Esophagus muscularis mucosa (tissue), 4 donors: ENCODE results near the gene PNPLA7. TPM values are rescaled to one million over a fixed set of nuclear protein-coding genes. Genes with fewer than 3 reads are reported as not detected.

Source experiments
- DNase-seq: peaks from one replicate; pipeline ENCODE4 v3.0.0-alpha.2; 2017; ENCODE audit errors: extremely low spot score
- H3K27ac ChIP-seq, 4 donors: fragments of 200-600 bp; sonication (generic); replicated peaks in 1 of 4; 1 replicate in 3 of 4; 2 replicates in 1 of 4; pipeline ENCODE4 v1.5.1; 2016 to 2019; ENCODE audit warnings: mild to moderate bottlenecking in 1 of 4
- H3K27me3 ChIP-seq, 4 donors: fragments of 200-600 bp; sonication (generic); one replicate each; pipeline versions ENCODE4 v1.5.1 to v1.6.0; 2016 to 2019
- H3K36me3 ChIP-seq, 4 donors: fragments of 200-600 bp; sonication (generic); one replicate each; pipeline ENCODE4 v1.5.1; 2016 to 2019
- H3K4me1 ChIP-seq, 4 donors: fragments of 200-600 bp; sonication (generic); one replicate each; pipeline ENCODE4 v1.5.1; 2016 to 2019
- H3K4me3 ChIP-seq, 4 donors: fragments of 200-600 bp; sonication (generic); 1 replicate in 2 of 4; 2 replicates in 2 of 4; pipeline ENCODE4 v1.5.1; 2016 to 2019; ENCODE audit warnings: mild to moderate bottlenecking in 4 of 4, moderate library complexity in 1 of 4
- H3K9me3 ChIP-seq, 4 donors: fragments of 200-600 bp; sonication (generic); 1 replicate in 3 of 4; 2 replicates in 1 of 4; pipeline ENCODE4 v1.5.1; 2016 to 2019
- EP300 ChIP-seq: sonication (generic); formaldehyde crosslinking; IDR thresholded peaks from one replicate; pipeline ENCODE4 v1.6.1; 2017; ENCODE audit warnings: antibody characterized with exemption
- POLR2A ChIP-seq: fragments of 450-650 bp; IDR thresholded peaks from one replicate; pipeline ENCODE4 v1.6.1; 2017; ENCODE audit warnings: antibody characterized with exemption, moderate library complexity, mild to moderate bottlenecking, low read depth
- POLR2AphosphoS5 ChIP-seq, 2 donors: sonication (generic); formaldehyde crosslinking; IDR thresholded peaks; one replicate each; pipeline ENCODE4 v1.6.1; 2017; ENCODE audit warnings: antibody characterized with exemption in 2 of 2
- WGBS: methylation state at CpG from one replicate; pipeline ENCODE4 v1.1.5; 2018; 5-methylcytosine and 5-hydroxymethylcytosine counted together
- intact Hi-C: fragments of 100-400 bp; cut with DNase I; formaldehyde crosslinking; loops from one replicate; pipeline ENCODE4 v1.15.1; 2023
- total RNA-seq, 4 donors: library from RNA; depleted of rRNA; stranded (reverse); fragments of >200 nt; gene quantifications; one replicate each; pipeline versions ENCODE4 v1.1.0 to v1.2.1, GENCODE V29; 2016
- TF ChIP-seq, protein P1 (sequence below), 3 experiments: fragments of 200-600 bp in 2 of 3; fragments of 450-650 bp in 1 of 3; sonication (generic) in 2 of 3; IDR thresholded peaks; one replicate each; pipeline ENCODE4 v1.5.1; 2017 to 2019; ENCODE audit warnings: antibody characterized with exemption in 3 of 3, mild to moderate bottlenecking in 2 of 3, moderate library complexity in 1 of 3

The PNPLA7 gene
- total RNA-seq, 4 donors from 2014 or later = 3.0 to 6.2 (median 4.0) TPM

DNA sequence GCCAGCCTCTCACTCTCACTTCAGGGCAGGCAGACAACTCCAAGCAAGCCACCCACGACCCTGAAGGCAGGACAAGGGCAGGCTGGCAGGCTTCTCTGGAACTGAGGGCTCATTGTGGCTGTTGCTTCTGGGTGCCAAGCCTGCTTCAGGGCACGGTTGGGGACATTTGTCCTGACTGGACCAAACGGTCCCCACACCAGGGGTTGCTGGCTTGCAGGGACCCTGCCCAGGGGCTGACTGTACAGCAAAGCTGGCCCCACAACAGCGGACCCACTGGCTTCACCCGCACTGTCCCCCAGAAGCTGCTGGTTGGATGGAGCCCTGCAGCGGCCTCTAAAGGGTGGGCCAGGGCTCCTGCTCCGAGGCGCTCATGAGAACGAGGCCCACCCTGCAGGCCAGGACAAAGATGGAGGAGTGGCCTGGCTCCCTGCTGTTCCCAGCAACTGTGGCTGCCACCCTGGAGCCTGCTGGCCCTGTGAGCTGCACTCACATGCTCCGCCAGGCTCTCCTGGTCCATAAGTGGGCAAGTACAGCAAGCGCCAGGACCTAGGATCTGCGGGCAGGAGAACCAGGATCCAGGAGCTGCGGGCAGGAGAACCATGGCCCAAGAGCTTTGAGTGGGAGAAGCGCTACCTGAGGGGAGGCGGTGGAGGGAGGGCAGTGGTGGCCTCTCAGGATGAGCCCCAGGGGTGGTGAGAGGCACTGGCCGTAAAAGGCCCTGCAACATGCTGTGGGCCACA lies 56.7 kb downstream of the PNPLA7 start:
- H3K4me1 ChIP-seq = peaks cover 0 to 4% (median 2%) of the 10 kb centered on the region in 4 donors
- TF ChIP-seq EP300 (no peak), POLR2AphosphoS5 (IDR thresholded peaks at IDR 0.05) (no peak)
- TF ChIP-seq, protein P1, sequence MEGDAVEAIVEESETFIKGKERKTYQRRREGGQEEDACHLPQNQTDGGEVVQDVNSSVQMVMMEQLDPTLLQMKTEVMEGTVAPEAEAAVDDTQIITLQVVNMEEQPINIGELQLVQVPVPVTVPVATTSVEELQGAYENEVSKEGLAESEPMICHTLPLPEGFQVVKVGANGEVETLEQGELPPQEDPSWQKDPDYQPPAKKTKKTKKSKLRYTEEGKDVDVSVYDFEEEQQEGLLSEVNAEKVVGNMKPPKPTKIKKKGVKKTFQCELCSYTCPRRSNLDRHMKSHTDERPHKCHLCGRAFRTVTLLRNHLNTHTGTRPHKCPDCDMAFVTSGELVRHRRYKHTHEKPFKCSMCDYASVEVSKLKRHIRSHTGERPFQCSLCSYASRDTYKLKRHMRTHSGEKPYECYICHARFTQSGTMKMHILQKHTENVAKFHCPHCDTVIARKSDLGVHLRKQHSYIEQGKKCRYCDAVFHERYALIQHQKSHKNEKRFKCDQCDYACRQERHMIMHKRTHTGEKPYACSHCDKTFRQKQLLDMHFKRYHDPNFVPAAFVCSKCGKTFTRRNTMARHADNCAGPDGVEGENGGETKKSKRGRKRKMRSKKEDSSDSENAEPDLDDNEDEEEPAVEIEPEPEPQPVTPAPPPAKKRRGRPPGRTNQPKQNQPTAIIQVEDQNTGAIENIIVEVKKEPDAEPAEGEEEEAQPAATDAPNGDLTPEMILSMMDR (IDR thresholded peaks at IDR 0.05) = no peak
- no peak overlapping the region for H3K4me3 ChIP-seq
- H3K27me3 ChIP-seq = no peaks in the 10 kb centered on the region
- no peaks in the 10 kb centered on the region for H3K9me3 ChIP-seq
- intact Hi-C loops = no loop called here
- DNase-seq = no peak
- H3K27ac ChIP-seq = no peak overlapping the region
- peaks cover 0 to 40% (median 15%) of the 10 kb centered on the region in 4 donors for H3K36me3 ChIP-seq
- 90% methylated on average over 7 of the region's 16 CpGs for WGBS

DNA sequence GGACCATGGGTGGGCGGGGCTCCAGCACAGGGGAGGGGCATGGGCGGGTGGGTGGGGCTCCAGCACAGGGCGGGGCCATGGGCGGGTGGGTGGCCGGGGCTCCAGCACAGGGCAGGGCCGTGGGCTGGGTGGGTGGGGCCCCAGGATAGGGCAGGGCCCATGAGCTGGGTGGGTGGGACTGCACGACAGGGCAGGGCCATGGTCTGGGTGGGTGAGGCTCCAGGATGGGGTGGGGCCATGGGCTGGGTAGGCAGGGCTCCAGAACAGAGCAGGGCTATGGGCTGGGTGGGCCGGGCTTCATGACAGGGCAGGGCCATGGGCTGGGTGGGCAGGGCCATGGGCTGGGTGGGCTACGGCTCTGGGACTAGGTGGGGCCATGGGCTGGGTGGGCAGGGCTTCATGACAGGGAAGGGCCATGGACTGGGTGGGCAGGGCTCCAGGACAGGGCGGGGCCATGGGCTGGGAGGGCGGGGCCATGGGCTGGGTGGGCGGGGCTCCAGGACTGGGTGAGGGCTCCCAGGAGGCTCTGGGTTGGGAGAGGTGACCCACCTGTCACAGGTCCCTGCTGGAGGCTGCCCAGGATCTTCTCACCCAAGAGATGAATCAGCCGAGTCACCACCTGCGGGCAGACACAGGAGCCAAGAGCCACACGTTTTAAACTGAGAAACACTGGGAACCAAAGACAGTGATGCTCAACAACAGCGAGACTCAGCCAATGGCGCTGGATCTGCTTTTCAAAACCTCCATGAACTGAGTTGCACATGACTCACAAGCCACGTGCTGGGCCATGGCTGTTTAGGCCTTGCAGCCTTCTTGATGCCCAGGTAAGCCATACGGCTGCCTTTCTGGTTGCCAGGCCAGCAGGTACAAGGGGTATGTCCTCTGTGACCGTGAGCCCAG lies 57.5 kb downstream of the PNPLA7 start:
- DNase-seq = no peak
- Histone ChIP-seq H3K27me3 (no peaks in the 10 kb centered on the region), H3K4me1 (peaks cover 0 to 4% (median 2%) of the 10 kb centered on the region in 4 donors), H3K27ac (no peak overlapping the region), H3K9me3 (no peaks in the 10 kb centered on the region), H3K4me3 (no peak overlapping the region), H3K36me3 (peaks cover 0 to 35% (median 15%) of the 10 kb centered on the region in 4 donors)
- intact Hi-C loops = no loop called here
- TF ChIP-seq POLR2AphosphoS5 (IDR thresholded peaks at IDR 0.05) (no peak), EP300 (no peak), POLR2A (no peak)
- TF ChIP-seq, protein P1 (IDR thresholded peaks at IDR 0.05) = no peak
- whole genome bisulfite sequencing = 98% methylated on average over 7 of the region's 20 CpGs

DNA sequence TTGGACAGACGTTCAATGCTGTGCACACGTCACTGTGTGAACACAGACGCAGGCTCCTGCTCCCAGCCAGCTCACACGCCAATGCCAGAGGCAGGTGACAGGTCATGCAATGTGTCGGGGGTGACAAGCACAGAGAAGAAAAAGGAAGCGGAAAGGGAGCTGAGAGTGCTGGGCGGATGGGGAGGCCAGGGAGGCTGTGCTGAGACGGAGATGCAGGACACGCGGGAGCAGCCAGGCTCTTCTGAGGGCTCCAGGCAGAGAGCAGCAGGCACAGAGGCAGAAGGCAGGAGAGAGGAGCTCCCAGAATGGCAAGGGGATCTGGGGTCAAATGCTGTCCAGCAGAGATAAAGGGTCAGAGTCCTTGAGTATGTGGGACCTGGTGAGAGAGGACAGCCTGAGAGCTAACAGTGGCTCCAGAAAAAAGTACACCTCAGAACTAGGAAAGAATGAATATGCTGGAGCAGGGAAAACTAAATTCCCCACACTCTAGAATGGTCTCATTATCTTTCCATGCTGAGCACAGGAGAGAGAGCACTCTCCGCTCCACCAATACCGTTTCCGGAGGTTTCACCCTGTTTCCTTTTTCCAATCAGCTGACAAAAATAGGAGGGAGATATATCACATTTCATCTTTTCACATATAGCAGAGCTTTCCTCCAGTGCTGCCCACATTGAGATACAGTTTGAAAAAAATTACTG lies 58.3 kb downstream of the PNPLA7 start:
- no peaks in the 10 kb centered on the region for H3K27me3 ChIP-seq
- H3K4me1 ChIP-seq = peaks cover 0 to 4% (median 2%) of the 10 kb centered on the region in 4 donors
- no peak for DNase-seq
- TF ChIP-seq POLR2A (no peak), EP300 (no peak), POLR2AphosphoS5 (IDR thresholded peaks at IDR 0.05) (no peak)
- TF ChIP-seq, protein P1 (IDR thresholded peaks at IDR 0.05) = no peak
- H3K4me3 ChIP-seq = no peak overlapping the region
- WGBS = 93% methylated on average over 13 of the region's 13 CpGs
- H3K36me3 ChIP-seq = peaks cover 0 to 33% (median 16%) of the 10 kb centered on the region in 4 donors
- H3K27ac ChIP-seq = no peak overlapping the region
- H3K9me3 ChIP-seq = no peaks in the 10 kb centered on the region
- intact Hi-C loops = no loop called here

DNA sequence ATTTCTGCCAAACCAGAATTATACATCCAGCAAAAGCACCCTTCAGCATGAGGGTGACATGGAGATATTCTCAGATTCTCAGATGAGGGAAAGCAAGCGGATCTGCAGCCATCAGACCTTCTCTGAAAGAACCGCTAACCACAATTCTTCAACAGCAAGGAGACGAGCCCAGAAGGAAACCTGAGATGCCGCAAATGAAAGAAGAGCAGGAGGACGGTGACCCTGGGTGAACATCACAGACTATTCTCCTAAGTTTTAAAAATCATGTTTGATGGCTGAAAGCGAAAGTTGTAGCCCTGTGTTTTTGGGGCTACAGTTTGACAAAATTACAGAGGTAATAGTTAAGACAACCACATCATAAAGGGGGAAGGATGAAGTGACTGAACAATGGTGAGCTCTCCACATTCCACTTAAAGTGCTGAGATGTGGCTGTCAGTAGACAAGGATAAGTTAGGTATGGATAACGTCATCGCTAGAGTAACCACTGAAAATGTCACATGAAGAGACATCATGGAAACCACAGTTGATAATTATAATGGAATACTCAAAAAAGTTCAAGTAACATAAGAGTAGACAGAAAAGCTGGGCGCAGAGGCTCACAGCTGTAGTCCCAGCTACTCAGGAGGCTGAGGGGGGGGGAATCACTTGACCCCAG lies 59.5 kb downstream of the PNPLA7 start:
- Histone ChIP-seq H3K36me3 (peaks cover 0 to 29% (median 14%) of the 10 kb centered on the region in 4 donors), H3K27ac (no peak overlapping the region), H3K9me3 (no peaks in the 10 kb centered on the region), H3K4me3 (no peak overlapping the region), H3K27me3 (no peaks in the 10 kb centered on the region), H3K4me1 (peaks cover 0 to 4% (median 2%) of the 10 kb centered on the region in 4 donors)
- WGBS = 88% methylated on average over 9 of the region's 9 CpGs
- no peak for DNase-seq
- no peak for TF ChIP-seq POLR2A
- TF ChIP-seq EP300 = no peak
- TF ChIP-seq, protein P1 (IDR thresholded peaks at IDR 0.05) = no peak
- no peak for TF ChIP-seq POLR2AphosphoS5 (IDR thresholded peaks at IDR 0.05)
- intact Hi-C loops = no loop called here
